Measurements from ENCODE around the gene ABI3.

The ABI3 gene

DNA sequence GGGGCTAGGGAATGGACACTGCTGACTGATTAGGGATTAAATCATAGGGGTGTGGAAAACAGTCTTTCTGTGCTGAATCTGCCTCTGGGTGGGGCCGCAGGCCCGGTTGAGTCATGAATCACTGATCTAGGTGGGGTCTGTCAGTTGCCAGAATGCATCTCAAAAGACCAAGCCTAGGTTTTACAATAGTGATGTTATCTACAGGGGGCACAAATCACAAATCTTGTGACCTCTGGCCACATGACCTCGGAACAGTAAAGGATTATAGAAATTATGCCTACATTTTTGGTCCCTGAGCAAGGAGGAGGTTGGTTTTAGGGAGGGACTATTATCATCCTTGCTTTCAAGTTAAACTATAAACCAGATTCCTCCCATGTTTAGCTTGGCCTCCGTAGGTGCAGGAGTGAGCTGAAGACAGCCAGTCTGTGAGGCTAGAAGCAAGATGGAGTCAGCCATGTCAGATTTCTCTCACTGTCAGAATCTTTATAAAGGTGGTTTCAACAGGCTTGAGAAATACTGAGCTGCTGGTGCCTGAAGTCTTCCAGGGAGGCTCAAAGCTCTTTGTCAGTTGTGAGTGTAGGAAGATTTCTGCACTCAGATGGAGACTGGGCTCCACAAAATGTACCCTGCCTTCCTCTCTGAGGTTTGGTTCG, 13.0 kb upstream of the ABI3 start:
- no peak for DNase-seq

DNA sequence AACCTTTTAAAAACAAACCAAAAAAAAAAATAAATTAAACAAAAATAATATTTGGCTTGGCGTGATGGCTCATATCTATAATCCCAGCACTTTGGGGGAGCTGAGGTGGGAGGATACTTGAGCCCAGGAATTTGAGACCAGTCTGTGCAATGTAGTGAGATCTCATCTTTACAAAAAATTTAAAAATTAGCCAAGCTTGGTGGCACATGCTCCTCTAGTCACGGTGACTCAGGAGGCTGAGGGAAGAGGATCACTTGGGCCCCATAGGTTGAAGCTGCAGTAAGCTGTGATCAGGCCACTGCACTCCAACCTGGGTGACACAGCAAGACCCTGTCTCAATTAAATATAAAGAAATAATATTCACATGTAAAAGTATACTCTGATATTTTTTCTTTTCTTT, 12.3 kb upstream of the ABI3 start:
- DNase-seq, result no peak

DNA sequence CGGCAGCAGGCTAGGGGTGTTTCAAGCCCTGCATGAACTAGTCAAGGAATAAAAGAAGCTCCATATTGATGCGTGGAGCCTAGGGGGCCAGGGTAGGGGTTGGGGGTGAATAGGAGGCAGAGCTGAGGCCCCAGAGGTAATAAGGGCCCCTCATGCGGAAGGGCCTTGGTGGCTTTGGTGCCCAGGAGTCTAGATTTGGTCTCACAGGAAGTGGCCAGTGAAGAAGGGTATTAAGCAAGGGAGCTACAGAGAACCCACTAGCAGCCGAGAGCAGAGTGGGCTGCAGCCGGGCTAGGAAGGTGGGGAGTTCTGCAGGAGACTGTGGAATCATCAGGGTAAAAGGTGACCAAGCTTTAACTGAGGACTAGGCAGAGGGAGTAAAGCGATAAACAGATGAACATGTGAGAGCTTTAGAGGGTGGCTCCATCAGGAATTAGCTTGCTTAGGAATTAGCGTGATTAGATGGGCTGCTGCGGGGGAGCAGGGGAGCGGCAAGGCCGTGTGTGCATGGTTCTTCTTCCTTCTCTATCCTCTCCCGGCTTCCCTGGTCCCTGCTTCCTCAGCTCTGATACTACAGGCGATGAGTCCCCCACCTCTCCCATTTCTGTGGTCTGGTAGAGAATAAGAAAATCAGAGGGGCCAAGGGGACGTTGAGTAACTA, 10.0 kb upstream of the ABI3 start:
- no peak for DNase-seq

DNA sequence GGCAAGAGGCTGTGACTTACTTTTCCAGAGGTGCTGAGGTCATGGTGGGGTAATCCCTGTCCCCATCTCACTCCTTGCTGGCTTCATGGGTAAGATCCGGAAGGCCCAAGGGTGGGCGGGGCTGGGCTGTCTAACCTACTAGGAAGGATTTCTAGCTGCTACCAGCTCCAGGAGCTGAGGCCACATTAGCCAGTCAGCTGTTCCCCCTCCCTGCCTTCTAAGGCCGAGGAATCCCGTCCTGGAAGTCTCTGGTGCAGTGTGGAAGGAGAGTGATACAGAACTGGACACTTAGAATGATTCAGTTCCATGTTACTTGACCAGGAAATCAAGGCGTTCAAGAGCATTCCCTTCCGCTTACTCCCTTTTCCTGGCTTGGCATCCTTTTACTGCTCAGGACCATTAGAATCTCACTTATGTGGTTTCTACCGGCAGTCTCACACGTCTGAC, 9.0 kb upstream of the ABI3 start:
- DNase-seq, result no peak

DNA sequence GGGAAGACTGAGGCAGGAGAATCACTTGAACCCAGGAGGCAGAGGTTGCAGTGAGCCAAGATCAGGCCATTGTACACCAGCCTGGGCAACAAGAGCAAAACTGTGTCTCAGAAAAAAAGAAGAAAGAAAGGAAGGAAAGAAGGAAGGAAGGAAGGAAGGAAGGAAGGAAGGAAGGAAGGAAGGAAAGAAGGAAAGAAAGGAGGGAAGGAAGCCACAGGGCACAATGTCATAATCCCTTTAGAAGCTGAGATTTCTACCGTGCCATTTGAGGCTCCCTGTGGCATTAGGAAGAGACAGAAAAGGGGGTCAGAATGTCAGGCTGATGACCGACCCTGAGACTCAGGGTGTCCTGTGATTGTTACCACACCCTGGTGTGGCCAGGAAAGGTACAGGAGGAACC, 6.7 kb upstream of the ABI3 start:
- DNase-seq, result no peak

DNA sequence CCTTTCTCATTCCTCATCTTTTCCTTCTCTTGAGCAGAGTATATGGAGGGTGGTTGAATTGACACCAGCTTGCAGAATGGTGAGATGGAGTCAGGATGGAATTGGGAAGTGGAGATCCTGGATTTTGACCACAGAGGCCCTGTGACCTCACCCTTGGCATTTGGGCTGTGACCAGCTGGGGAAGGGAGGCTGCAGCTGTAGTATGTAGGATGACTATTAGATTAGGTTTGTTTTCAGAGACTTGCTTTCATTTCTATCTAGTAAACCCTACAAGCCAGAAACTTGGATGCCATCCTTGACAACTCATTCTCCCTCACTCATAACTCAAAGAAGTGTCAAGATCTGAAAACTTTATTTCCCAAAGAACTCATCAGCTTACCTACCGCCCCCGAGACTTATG, 6.0 kb upstream of the ABI3 start:
- no peak for DNase-seq

DNA sequence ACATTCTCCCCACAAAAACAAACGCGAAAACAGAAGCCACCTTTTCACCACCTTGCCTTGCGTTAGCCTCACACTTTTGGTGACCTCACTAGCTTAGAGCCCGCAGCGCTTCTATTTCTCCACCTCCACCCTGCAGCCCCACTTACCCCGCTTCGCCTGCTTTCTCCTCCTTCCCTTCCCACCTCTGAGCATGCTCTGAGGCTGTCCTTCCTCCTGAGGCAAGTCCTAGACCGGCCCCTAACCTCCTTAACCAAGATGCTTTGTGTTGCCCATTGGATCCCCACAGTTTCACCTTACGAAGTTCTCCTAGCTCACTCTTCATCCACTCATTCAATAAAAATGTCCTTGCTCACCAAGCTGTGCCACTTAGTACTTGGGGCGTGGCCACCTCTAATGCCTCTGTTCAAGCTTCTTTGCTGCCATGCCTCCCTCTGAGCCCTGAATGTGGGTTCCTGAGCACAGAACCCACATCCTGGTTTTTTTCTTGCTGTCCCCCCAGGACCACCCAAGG, 1.4 kb upstream of the ABI3 start:
- no peak for DNase-seq

DNA sequence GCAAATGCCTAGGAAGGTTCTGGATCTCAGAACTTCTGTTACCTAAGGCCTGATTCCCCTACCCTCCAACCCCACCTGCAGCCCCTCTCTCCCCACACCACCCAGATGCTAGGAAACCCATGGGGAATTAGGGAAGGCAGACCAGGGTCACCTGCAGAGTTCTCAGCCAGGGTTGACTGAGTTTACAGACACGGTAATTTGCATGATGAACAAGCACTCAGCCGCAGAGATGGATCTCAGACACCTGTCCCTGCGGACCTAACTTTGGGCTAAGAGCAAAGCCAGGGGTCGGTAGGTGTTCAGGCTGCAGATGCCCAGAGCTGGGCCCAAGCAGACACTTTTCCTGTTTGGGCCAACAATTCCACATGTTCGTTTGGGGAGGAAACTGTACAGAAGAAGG, 2.9 kb downstream of the ABI3 start:
- no peak for DNase-seq

DNA sequence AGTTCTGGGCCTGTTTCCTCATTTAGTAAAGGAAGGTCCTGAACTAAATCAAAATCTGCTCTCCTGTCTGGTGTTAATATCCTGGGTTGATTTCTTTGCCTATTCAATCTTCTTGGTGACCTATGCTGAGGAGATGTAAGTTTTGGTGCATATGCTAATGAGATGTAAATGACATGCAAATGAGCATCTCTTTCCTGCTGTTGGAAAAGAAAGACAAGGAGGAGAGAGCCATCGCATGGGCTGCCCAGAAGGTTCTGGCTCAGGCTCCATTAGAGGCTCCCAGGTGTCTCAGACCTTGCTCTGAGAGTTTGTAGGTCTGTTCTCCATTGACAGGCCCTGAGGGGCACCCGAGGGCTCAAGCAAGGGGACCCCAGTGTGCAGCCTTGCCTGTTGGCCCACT, 3.3 kb downstream of the ABI3 start:
- no peak for DNase-seq

DNA sequence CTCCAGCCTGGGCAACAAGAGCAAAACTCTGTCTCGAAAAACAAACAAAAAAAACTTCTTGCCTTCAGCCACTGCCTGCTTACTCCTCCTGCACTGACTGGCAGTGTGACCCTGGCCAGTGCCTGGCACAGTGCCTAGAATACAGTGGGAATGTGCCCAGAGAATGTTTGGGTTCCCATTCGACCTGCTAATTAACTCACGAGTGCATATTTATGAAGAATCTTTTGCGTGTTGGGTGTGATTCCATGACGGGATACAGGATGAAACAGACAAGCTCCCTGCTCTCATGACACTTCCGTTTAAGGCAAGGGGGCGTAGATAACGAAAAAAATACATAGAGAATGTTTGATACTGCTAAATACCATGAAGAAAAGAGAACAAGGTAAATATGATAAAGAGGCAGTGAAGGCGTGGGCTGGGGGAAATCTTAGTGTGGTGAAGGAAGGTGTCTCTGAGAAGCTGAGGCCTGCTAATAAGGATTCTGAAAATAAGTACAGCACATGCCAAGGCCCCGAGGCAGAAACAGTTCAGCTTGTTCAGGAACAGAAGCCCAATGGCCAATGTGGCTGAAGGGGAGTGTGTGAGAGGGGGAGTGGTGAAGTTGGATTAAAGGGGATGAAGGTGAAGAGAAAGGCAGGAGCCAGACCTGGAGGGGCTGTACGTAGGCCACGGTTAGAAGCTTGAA, 4.3 kb downstream of the ABI3 start:
- DNase-seq, result no peak

DNA sequence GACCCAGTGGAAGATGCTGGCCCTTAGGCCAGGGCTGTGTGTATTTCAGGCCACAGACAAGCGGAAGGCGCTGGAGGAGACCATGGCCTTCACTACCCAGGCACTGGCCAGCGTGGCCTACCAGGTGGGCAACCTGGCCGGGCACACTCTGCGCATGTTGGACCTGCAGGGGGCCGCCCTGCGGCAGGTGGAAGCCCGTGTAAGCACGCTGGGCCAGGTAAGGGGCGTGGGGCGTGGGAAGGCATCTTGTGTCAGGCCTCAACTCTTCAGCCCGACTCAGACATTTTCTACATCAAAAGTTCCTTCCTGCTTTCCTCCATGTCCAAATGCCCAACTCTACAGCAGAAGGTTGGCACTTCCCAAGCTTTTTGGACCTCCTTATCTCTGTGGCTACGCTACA, 6.0 kb downstream of the ABI3 start:
- DNase-seq, result no peak

DNA sequence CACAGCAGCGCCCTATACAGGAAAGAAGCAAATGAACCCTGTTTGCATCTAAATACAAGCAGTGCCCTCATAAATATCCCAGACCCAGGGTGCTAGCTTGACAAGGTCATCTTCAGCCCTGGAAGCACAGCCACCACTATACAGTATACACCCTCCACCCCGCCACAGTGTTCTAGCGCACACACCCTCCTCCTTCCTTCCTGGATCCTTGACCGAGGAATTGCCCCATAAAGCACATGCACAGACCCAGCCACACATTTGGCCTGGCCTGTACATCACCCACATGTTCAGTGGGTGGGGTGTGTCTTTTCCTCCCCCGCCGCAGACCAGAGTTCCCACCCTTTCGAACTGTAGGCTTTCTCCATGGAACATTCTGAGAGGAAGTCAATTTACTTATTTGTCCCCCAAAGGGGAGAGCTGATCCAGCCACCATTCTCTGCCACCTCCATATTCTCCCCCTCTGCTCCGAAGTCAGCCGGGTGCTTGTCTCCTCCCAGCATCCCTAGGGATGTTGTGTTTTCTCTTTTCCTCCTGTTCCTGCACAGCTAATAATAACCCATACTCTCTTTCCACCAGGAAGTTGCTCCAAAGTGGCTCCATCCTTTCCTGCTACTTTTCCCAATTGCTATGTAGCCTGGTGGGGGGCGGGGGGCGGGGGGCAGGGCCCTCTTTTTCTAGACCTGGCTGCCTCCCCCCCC, 6.6 kb downstream of the ABI3 start:
- no peak for DNase-seq

DNA sequence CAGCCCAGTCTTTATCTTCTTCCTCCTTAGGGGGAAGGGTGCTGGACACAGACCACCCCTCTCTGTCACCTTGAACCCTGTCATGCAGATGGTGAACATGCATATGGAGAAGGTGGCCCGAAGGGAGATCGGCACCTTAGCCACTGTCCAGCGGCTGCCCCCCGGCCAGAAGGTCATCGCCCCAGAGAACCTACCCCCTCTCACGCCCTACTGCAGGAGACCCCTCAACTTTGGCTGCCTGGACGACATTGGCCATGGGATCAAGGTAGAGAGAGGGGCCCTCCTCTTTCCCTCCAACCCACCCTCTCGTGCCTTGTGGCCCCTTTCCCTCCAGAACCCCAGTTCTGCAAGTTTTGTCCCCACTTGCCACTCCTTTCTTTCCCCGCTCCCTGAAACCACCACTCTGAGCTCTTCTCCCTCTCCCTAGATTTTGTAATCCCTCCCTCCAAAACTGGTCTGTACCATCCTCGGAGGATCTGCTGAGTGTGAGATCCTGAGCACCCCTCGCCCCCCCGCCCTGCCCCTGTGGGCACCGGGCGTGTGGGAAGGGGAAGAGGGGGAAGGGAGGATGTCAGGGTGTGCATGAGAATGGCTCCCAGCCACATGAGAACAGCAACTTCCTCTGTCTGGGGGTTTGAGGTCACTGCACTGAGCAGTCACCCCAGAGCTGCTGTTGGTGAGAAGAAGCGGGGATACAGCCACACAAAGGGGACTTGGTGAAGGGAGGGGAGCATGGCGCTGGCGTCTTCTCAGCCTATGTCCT, 7.3 kb downstream of the ABI3 start:
- DNase-seq, result peak; percentile 84

DNA sequence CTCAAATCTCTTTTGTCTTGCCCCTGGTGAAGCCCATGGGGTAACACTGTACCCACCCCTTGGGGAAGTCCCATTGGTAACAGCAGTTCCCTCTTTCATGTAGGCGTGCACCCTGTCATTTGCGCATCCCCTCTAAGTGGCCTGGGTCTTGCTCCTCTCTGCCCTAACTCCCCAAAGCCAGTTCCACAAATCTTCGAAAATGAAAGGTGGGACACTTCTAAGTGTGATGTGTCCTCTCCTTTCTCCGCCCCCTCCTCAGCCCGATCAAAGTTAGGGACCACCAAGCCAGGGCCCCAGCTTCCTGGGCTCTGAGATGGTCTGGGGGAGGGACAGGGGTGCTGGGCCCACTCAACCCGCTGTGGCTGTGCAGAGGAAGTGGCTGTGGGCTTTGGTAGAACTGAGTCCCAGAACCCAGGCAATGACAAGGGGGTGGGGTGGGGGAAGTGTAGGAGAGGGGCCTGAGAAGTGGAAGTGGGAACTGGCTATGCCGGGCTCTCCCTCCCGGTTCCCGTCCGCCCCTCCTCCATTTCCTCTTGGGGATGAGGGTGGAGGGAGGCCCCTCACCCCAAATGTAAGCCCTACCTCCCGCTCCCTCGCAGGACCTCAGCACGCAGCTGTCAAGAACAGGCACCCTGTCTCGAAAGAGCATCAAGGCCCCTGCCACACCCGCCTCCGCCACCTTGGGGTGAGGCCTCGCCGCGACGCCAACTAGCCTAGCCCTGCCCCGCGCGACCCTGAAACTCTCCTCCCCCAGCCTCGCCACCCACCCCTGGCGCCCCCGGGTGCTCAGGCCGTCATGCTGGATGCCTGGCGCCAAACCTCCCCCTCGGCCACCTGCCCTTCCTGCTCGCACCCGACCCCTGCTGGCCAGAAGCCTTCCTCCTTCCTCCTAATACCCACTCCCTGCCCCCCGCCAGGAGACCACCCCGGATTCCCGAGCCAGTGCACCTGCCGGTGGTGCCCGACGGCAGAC, 8.7 kb downstream of the ABI3 start:
- peak; percentile 76 for DNase-seq

DNA sequence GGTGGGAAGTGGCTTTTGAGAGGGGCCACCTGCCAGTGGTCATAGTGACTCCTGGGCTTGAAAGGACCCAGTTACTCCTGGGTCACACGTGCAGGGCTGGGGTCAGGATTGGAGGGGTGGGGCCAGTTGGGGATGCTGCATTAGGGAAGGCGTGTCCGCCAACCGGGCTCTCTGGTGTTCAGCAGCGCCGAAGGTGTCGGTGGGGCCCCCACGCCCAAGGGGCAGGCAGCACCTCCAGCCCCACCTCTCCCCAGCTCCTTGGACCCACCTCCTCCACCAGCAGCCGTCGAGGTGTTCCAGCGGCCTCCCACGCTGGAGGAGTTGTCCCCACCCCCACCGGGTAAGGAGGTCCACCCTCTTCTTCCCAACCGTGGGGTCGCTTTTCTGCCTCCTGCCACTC, 9.5 kb downstream of the ABI3 start:
- DNase-seq, result no peak

DNA sequence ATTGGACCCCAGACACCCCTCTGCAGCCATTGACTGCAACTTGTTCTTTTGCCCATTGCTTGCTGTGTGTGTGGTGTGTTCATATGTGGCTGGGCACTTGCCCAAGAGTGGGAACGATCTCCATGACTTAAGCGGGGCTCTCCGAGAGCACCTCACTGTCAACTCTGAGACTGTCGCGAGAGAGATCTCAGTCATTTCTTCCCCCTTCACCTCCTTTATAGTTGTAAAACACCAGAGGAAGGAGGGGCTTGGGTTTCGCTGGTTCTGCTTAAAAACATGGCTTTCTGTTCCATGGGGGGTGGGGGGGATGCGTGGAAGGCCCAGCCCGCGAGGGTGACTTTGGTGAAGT, 12.6 kb downstream of the ABI3 start:
- no peak for DNase-seq

DNA sequence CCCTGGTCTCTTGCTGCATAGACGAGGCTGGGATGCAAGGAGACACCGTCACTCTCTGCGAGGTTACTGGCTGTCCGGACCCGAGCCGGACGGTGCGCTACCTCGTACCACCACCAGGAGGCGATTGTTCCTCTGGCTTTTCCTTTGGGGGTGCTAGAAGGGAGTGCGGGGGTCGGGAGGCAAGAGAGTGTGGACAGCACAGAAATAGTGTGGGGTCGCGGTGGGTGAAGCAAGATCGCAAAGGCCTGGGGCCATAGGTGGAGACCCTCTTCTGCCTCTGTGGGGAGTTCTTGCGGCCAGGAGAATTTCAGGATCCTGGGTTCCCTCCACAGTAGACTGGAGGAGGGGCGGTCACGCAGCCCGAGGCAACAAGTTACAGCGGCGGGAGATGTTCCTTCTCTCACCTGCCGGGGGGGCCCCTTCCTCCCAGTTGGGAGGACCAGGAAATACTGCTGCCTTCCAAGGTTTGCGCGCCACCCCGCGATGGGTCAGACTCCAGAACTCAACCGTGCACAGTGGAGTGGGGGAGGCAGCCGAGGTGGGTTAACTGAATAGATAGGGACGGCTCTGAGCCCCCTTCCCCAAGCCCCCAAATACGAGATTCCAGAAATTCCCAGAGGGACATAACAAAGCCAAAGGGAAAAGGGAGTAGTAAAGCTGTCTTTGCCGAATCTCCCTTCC, 13.2 kb downstream of the ABI3 start:
- peak; percentile 69 for DNase-seq

DNA sequence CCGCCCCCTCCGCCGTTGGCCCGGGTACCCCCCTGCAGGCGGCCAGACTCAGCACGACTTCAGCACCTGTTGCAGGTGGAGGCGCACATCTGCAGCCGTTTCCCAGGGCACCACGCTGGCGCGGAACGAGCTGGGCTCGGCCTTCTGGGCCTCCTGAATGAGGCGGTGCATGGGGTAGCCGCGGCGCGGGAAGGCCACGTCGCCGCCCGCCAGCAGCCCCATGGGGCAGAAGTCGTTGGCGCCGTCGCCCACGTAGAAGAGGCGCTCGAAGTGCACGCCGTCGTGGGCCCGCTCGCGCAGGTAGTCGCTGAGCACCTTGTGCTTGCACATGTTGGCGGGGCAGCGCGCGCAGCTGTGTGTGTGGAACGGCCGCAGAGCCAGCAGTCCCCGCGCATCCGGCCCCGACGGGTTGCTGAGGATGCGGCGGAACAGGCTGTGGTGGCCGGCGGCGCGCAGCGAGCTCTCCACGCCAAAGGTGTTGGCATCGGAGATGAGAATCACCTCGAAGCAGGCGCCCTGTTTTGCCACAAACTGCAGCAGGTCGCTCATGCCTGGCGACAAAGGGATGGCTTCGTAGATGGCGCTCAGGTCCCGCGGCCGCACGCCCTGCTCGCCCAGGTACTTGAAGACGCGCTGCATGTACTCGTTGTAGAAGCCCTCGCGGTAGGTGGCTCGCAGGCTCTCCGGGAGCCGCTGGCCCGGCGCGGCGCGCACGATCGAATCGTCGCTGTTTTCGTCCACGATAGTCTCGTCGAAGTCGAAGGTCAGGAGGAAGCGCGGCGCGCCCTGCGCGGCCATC, 13.9 kb downstream of the ABI3 start:
- peak; percentile 62 for DNase-seq

DNA sequence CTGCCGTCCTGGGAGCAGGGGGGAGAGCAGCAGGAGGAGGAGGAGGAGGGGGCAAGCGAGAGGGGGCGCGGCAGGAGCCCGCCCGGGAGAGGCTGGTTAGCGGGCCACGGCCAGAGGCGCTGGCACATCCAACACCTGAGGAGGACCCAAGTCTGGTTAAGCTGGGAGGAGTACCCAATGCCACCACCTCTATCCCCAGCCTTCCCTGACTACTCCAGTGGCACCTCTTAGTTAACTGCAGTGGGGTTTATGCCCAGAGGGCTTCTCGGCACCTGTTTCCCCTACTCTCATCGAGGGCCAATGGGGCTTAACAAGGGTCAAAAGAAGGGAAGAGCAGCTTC, 14.5 kb downstream of the ABI3 start:
- DNase-seq, result no peak

DNA sequence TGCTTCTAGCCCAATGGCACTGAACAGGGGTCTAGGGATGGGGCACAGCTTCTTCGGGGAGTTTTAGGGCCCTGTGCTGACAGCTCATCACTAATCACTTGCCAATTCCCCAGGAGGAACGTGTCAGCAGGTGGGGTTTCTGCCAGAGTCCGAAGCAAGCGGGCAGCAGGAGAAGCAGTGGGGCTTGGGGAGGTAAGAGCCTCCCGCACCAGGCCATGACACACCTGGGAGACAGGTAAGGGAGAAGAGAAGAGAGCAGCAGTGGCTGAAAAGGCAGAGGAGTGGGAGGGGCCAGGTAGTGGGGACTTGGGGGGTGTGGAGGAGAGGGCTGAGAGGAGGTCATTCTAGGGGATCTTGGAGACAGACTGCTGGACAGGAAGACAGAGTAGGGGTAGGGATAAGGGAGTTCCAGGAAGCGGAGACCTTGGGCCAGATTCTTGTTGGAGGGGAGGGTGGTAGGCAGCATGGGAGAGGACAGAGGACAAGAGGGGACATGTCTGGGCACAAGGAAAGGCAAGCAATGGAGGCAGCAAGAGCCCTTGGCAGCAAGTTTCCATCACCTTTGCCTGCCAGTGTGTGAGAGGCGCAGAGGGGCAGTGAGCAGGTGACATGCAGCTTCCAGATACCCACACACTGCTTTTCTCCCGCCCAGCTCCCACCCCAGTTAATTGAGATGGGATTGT, 15.2 kb downstream of the ABI3 start:
- DNase-seq, result no peak
